Endothelial cell of coronary artery (primary cell): Measurements from ENCODE around the gene GMIP. TPM values are rescaled to one million over a fixed set of nuclear protein-coding genes. Genes with fewer than 3 reads are reported as not detected.

ENCODE experiments used
- total RNA-seq: library from RNA; depleted of rRNA; stranded (reverse); fragments of >200 nt; gene quantifications from 2 replicates; pipeline ENCODE4 v1.2.3, GENCODE V29; 2014

Gene GMIP, protein sequence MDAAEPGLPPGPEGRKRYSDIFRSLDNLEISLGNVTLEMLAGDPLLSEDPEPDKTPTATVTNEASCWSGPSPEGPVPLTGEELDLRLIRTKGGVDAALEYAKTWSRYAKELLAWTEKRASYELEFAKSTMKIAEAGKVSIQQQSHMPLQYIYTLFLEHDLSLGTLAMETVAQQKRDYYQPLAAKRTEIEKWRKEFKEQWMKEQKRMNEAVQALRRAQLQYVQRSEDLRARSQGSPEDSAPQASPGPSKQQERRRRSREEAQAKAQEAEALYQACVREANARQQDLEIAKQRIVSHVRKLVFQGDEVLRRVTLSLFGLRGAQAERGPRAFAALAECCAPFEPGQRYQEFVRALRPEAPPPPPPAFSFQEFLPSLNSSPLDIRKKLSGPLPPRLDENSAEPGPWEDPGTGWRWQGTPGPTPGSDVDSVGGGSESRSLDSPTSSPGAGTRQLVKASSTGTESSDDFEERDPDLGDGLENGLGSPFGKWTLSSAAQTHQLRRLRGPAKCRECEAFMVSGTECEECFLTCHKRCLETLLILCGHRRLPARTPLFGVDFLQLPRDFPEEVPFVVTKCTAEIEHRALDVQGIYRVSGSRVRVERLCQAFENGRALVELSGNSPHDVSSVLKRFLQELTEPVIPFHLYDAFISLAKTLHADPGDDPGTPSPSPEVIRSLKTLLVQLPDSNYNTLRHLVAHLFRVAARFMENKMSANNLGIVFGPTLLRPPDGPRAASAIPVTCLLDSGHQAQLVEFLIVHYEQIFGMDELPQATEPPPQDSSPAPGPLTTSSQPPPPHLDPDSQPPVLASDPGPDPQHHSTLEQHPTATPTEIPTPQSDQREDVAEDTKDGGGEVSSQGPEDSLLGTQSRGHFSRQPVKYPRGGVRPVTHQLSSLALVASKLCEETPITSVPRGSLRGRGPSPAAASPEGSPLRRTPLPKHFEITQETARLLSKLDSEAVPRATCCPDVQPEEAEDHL
- total RNA-seq: 7.0 and 7.9 TPM in 2 replicates

DNA sequence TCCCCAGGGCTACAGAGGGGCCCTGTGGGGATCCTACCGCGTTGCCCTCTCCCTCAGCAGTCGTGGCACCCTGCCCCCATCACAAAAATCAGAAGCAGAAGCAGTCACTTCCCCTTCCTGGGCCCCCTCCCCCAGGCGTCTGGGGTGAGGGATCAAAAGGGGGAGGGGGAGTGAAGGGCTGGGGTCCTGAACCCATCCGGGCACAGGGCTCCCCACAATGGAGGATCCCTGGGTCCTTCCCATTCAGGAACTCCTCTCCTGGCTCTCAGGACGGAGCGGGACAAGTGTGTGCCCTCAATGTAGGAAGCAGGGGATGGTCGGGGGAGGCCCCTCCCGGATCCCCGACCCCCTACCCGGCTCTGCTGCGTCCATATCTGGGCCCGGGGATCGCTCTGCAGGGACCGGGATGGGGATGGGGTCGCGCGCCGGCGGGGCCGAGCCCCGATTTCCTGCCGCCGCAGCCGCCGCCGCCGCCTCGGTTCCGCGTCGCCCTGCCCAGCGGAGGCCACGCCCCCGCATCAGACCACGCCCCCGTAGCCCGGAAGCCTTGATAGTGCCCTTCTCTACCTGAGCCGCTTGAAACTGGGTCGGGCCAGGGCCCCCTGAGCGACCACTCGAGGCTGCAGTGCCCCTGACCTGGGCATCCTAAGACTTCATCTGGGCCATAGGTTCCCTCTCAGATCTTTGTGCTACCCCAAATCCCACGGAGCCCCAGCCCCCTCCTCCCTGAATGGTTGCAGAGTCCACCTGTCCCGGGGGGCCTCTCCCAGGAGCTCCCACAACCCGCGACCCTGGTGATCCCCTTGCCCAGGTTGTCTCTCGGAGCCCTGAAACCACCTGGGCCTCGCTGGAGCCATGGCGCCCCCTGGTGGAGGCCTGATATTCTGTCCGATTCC lies at the start of gene GMIP:
TSS of gene GMIP (minus strand) at position 500 of the 896 bp plus-strand sequence. CDS start at position 372, 128 bp downstream.

DNA sequence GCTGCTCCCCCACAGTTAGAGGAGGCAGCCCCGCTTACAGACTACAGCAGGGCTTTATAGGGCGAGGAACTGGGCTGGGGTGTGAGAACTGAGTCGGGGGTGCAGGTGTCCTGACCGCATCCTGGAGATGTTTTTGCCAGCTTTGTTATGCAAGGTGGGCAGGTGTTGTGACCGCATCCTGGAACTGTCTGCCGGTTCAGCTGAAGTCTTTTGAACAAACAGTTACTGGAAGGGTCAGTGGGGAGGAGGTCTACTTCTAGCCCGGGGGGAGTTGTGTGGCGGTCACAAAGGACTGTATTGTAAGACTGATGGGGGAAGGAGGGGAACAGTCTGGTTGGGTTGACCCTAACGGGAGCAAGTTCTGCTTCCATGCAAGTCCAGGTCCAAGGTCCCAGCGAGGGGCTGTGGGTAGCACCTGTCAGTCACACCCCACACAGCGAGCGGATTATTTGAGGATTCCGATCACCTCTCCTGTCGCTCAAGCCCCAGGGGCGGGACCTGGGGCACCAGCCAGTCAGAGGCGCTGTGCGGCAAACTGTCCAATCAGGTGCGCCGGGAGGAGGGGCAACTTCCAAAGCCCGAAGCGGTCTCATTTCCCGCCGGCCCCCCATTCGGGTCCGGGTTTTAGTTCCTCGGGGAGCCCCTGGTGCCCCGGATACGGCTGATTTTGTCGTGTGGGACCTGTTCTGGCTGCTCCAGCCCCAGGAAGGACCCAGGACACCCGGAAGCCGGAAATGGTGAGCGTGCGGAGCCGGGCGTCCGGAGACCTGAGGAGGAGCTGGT lies 25.0 kb upstream of the GMIP start, which contains the start of gene ZNF101:
TSS of gene ZNF101 (plus strand) at position 610 of the 783 bp plus-strand sequence. CDS start at position 735, 125 bp downstream.

DNA sequence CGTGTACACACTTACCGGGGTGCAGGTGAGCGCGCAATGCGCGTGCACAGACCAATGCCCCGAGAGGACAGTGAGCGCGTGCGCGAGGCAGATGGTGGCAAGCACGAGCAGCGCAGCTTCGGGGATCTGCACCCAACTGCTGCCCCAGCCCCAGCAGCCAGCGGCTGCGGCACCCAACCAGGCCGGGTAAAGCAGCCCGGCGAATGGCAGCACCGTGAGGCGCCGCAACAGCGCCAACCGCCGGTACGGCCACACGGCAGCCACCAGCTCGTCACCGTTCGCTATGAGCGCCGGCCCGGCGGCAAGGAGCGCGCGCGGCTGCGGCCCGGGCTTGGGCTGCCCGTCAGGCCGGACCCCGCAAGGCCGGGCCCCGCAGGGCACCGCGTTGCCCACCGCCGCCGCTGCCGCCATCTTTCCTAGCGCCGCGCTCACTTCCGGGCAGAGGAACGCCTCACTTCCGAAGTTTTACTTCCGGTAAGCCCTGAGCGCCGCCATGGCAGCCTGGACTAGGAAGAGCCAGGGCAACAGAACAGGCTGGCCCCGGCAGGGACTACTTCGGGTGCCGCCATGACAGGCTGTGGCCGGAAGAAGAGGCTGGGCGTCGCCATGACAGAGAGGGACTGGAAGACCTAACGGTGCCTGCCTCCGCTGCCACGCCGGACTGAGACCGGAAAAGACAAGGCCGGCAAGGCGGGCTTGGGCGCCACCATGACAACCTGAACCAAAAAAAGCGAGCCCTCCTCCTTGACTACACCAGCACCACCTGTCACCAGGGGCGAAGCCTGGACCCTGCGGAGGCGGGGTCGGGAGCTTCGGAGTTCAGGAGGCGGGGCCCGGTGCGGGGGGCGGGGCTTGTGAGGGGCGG lies 20.0 kb upstream of the GMIP start, which contains the start of gene ATP13A1:
TSS of gene ATP13A1 (minus strand) at position 421 of the 865 bp plus-strand sequence. CDS start at position 411, 10 bp downstream.

DNA sequence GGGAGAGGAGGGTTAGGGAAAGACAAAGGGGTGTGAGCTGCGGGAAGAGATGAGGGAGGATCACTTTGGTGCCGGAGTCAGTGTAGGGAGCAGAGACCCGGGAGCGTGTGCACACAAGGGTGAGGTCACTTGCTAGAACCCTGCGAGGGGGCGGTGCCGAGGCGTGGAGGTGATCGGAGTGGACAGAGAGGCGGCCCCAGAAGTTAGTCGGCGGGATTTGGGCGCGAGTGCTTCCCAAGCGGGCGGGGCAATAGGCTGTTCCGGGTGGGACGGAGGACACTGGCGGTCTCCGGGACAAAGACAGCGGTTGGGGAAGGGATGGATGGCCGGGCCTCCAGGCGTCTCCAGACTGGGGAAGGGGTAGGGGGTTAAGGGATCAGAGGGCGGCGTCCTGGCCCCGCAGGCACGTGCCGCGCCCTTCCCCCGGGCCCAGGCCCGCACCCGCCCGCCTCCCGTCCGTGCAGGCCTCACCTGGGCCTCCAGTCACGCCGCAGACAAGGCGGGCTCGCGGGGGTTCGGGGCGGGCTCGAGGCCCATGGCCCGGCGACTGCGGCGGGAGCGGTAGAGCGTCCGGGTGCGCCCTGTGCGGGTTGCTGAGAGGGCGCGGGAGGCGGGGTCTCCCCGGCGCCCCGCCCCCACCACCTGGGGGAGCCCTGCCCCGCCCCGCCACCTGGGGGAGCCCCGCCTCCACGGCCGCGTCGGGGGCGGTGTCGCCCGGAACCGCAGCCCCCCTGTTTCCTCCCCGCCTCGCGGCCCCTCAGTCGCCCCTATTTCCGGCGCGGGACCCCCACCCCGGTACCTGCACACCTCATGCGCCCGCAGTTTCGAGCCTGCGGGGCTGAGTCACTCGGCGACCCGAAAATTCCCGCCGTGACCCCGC lies 15.6 kb downstream of the GMIP start, which contains the start of gene LPAR2:
TSS of gene LPAR2 (minus strand) at position 600 of the 880 bp plus-strand sequence. CDS start 945 bp downstream, outside the sequence.

DNA sequence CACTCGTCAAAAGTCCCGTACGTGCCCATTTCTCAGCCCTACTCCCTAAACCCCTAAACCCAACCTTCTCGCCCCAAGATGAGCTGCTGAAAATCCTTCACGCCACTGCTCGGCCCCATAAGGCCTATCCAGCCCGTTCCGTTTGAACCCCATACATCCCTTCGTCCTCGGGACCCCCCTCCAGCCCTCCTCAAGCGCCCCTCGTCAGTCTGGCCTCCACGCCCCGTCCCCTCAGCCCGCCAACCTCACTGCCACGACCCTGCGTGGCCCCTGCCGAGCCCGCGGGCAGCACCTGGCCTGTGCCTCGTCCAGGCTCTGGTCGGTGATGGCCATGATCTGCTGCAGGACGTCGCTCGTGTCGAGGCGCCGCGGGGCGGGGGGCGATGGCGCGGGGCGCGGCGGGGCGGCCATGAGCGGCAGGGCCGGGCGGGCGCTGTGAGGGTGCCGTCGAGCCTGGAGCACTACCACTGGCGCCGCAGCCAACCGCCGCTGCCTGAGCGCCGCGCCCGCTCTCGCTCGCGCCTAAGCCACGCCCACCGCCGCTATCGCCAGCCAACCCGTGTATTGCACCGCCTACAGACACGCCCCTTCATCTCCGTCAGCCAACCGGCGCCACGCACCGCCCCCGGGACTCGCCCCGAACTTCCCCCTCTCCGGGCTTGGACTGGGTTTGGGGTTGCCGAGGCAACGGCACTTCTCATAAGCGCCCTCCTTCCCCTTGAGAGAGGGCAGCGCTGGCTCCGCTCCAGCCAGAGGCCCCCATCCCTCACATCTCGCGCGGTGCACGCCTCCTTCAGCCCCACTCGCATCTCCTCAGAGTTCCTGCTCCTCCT lies 25.0 kb downstream of the GMIP start, which contains the start of gene PBX4:
TSS of gene PBX4 (minus strand) at position 469 of the 833 bp plus-strand sequence. CDS start at position 411, 58 bp downstream.

Other genes starting within 250 kb of the GMIP start
- 50.7 and 51.3 TPM in 2 replicates for gene GATAD2A, start 238.0 kb downstream of the GMIP start, total RNA-seq
- gene TSSK6, start 128.1 kb downstream of the GMIP start, total RNA-seq: 0.45 and 1.0 TPM in 2 replicates
- 261 and 295 TPM in 2 replicates for gene NDUFA13, start 127.4 kb downstream of the GMIP start, total RNA-seq
- 0.18 and 0.38 TPM in 2 replicates for gene YJEFN3, start 114.7 kb downstream of the GMIP start, total RNA-seq
- under 0.01 and 0.19 TPM in 2 replicates for gene CILP2, start 105.4 kb downstream of the GMIP start, total RNA-seq
- not detected in 2 replicates for gene PBX4, start 25.0 kb downstream of the GMIP start, total RNA-seq
- gene LPAR2, start 15.4 kb downstream of the GMIP start, total RNA-seq: 0.47 and 0.54 TPM in 2 replicates
- 26.0 and 30.7 TPM in 2 replicates for gene ATP13A1, start 20.0 kb upstream of the GMIP start, total RNA-seq
- 8.9 and 9.2 TPM in 2 replicates for gene ZNF101, start 25.2 kb upstream of the GMIP start, total RNA-seq
- 3.4 and 4.6 TPM in 2 replicates for gene ZNF14, start 89.5 kb upstream of the GMIP start, total RNA-seq
- 0.45 and 7.1 TPM in 2 replicates for gene ZNF506, start 178.1 kb upstream of the GMIP start, total RNA-seq
- 0.36 and 3.3 TPM in 2 replicates for gene ZNF253, start 222.2 kb upstream of the GMIP start, total RNA-seq